ENCODE results near the gene SORBS2.

The SORBS2 gene

GRCh38 chr4:185552254-185552653, 259.7 kb downstream of the SORBS2 start:
- DNase-seq (ENCODE audit: low read depth): no peak

DNA sequence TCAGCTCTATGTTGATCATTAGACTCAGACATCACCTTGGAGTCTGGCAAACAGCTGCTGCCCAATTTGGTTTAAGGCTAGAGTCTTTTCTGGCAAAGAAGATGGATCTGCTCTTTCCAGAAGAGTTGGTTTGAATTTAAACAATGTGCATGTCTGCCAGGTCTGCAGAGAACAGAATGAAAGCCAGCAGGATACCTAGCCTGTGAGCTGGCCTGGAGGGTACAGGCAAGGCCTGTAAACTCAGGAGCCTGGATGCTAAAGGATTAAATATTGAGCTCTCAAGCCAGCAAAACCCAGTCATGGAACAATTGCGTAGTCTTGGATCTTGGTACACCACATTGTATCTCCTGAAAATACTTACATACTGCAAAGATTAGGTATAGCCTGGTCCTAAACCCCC, 261.1 kb downstream of the SORBS2 start:
- no peak for DNase-seq (ENCODE audit: low read depth)

DNA sequence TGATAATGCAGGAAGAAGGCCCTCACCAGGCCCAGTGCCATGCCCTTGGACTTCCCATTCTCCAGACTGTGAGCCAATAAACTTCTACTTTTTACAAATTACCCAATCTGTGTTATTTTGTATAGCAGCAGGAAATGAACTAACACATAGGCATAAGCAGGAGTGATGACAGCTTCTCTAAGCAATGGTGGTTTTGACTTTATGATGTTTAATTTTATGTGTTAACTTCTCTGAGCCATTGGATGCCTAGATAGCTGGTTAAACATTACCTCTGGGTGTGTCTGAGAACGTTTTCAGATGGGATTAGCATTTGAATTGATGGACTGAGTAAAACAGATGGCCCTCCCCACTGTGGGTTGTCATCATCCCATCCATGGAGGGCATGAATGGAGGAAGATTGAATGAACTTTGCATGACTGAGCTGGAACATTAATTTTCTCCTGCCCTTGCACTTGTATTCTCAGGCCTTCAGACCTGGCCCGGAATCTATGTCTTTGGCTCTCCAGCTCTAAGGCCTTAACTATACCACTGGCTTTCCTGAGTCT, 262.8 kb downstream of the SORBS2 start:
- DNase-seq (ENCODE audit: low read depth): no peak

GRCh38 chr4:185548587-185548986, 263.4 kb downstream of the SORBS2 start:
- no peak for DNase-seq (ENCODE audit: low read depth)

GRCh38 chr4:185546335-185546734, 265.7 kb downstream of the SORBS2 start:
- no peak for DNase-seq (ENCODE audit: low read depth)

DNA sequence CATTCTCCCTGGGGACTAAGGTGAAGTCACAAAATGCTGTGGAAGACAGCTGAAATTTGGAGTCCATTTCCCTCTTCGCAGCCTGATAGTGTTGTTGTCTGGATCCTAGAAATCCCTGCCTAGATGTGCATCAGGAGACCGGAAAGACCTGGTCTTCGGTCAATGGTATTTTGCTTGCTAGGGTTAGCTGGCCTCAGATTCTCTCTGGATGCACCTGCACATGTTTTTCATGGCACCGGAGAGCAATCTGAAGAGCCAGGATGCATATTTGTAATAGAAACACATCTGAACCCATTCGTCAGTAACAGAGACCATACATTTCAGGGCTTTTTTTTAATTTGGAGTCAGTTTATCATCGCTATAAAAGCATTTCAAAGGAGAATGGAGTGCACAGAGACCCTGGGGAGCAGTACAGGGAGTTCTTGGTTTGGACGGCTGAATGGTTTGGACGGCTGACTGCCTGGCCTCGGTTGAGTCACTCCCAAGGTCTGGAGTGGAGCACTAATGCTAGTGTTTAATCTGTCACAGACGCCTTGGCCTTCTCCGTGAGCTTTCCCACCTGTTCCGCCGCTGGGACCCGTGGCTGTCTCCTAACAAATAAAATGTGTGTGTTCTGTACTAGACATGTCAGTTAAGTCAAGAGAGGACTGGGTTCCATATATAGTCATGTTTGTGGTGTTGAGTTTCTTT, 269.2 kb downstream of the SORBS2 start:
- DNase-seq (ENCODE audit: low read depth): no peak

DNA sequence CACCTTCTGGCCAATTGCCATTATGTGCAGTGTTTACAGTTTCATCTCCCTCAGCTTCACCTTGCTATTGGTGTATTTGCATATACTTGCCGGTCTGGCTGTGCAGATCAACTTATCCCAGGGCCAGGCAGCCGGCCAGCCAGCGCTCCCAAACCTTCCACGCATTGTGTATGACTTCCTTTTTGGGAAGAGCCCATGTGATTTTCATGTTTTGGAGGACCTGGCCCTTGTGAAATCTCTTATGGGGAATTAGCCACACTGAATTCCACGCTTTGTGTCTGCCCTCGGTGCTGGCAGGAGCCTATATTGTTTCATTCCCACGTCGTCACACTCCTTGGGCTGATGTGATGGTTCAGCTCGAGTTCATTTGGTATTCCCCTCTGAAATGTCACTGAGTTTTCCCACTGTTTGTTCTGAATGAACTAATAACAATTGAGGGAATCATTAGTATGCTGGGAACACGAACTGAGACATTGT, 270.7 kb downstream of the SORBS2 start:
- DNase-seq (ENCODE audit: low read depth): no peak

GRCh38 chr4:185540487-185541120, 271.4 kb downstream of the SORBS2 start:
- no peak for DNase-seq (ENCODE audit: low read depth)

- DNase-seq (ENCODE audit: low read depth): no peak
Measured at GRCh38 chr4:185540040-185540439, 272.0 kb downstream of the SORBS2 start.

DNA sequence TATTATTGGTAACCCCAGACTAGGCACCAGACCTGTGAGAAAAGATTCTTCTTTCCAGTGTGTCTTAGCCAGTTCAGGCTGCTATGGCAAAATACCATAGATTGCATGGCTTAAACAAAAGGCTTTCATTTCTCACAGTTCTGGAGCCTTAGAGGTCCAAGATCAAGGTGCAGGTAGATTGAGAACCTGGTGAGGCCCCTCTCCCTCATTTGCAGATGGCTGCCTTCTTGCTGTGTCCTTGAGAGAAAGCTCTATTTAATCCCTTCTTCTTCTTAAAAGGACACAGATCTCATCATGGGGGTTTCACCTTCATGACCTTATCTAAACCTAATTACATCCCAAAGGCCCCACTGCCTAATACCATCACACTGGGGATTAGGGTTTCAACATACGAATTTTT, 273.2 kb downstream of the SORBS2 start:
- no peak for DNase-seq (ENCODE audit: low read depth)

- DNase-seq (ENCODE audit: low read depth): no peak
Measured at GRCh38 chr4:185536411-185536709, 275.6 kb downstream of the SORBS2 start.

- no peak for DNase-seq (ENCODE audit: low read depth)
Measured at GRCh38 chr4:185535612-185536410, 276.2 kb downstream of the SORBS2 start.

Measured in stimulated activated CD8-positive, alpha-beta memory T cell treated with anti-CD3 and anti-CD28 coated beads, Interleukin-4, amount 100 ng/mL, for 24 hours (primary cell).